Smooth muscle cell (in vitro differentiated cells): ENCODE data around the gene SNX13. TPM values are rescaled to one million over a fixed set of nuclear protein-coding genes. Genes with fewer than 3 reads are reported as not detected.

Source experiments
- DNase-seq: peaks from one replicate; lab custom pipeline; 2025; ENCODE audit not compliant: unreplicated experiment; lab: John Stamatoyannopoulos, UW
- H2AFZ ChIP-seq: fragments of 200-600 bp; sonication (generic); 2 replicates; pipeline ENCODE4 v1.6.0; 2016; ENCODE audit warnings: antibody characterized with exemption, low read depth, mild to moderate bottlenecking
- H3F3A ChIP-seq: fragments of 200-600 bp; sonication (generic); 2 replicates; pipeline ENCODE4 v1.6.0; 2017; ENCODE audit warnings: antibody characterized with exemption, low read depth
- H3K27ac ChIP-seq: fragments of 200-600 bp; sonication (generic); 2 replicates; pipeline ENCODE4 v1.5.1; 2016; ENCODE audit warnings: low read depth, mild to moderate bottlenecking
- H3K27me3 ChIP-seq: fragments of 200-600 bp; sonication (generic); 2 replicates; pipeline ENCODE4 v1.6.1; 2016; ENCODE audit warnings: low read depth, mild to moderate bottlenecking
- H3K36me3 ChIP-seq: fragments of 200-600 bp; sonication (generic); 2 replicates; pipeline ENCODE4 v1.5.1; 2016; ENCODE audit warnings: low read depth
- H3K4me1 ChIP-seq: fragments of 200-600 bp; sonication (generic); 2 replicates; pipeline ENCODE4 v1.5.1; 2016; ENCODE audit warnings: low read depth
- H3K4me2 ChIP-seq: fragments of 200-600 bp; sonication (generic); 2 replicates; pipeline ENCODE4 v1.6.0; 2016; ENCODE audit warnings: mild to moderate bottlenecking
- H3K4me3 ChIP-seq: fragments of 200-600 bp; sonication (generic); 2 replicates; pipeline ENCODE4 v1.5.1; 2016; ENCODE audit warnings: mild to moderate bottlenecking
- H3K79me2 ChIP-seq: fragments of 200-600 bp; sonication (generic); 2 replicates; pipeline ENCODE4 v1.6.0; 2016; ENCODE audit warnings: low read depth, mild to moderate bottlenecking
- H3K9ac ChIP-seq: fragments of 200-600 bp; sonication (generic); 2 replicates; pipeline ENCODE4 v1.6.0; 2016; ENCODE audit warnings: low read depth
- H3K9me3 ChIP-seq: fragments of 200-600 bp; sonication (generic); replicated peaks from 2 replicates; pipeline ENCODE4 v1.5.1; 2016; ENCODE audit warnings: low read depth
- H4K20me1 ChIP-seq: fragments of 200-600 bp; sonication (generic); 2 replicates; pipeline ENCODE4 v1.6.0; 2016; ENCODE audit warnings: low read depth
- WGBS: methylation state at CpG from one replicate; pipeline ENCODE4 v1.1.7; 2016; ENCODE audit warnings: low lambda C conversion rate; 5-methylcytosine and 5-hydroxymethylcytosine counted together
- polyA plus RNA-seq: library from polyadenylated mRNA; unstranded; fragments of >200 nt; fragmentation: Nextera tagmentation; extraction: Ambion mirVana; gene quantifications from 2 replicates; pipeline ENCODE4 v1.2.1, GENCODE V29; 2016
- total RNA-seq: library from RNA; depleted of rRNA; stranded (reverse); fragments of >200 nt; gene quantifications from 2 replicates; pipeline ENCODE4 v1.2.3, GENCODE V29; 2014
- TF ChIP-seq, protein P1 (sequence below): fragments of 200-600 bp; sonication (generic); IDR thresholded peaks from 2 replicates; pipeline ENCODE4 v1.5.1; 2017; ENCODE audit warnings: borderline replicate concordance, mild to moderate bottlenecking, antibody characterized with exemption; ENCODE audit not compliant: insufficient read depth, poor library complexity, severe bottlenecking

Gene SNX13
- total and polyA plus RNA-seq, 2 experiments from 2014 or later, result 17.0 to 59.6 TPM

DNA sequence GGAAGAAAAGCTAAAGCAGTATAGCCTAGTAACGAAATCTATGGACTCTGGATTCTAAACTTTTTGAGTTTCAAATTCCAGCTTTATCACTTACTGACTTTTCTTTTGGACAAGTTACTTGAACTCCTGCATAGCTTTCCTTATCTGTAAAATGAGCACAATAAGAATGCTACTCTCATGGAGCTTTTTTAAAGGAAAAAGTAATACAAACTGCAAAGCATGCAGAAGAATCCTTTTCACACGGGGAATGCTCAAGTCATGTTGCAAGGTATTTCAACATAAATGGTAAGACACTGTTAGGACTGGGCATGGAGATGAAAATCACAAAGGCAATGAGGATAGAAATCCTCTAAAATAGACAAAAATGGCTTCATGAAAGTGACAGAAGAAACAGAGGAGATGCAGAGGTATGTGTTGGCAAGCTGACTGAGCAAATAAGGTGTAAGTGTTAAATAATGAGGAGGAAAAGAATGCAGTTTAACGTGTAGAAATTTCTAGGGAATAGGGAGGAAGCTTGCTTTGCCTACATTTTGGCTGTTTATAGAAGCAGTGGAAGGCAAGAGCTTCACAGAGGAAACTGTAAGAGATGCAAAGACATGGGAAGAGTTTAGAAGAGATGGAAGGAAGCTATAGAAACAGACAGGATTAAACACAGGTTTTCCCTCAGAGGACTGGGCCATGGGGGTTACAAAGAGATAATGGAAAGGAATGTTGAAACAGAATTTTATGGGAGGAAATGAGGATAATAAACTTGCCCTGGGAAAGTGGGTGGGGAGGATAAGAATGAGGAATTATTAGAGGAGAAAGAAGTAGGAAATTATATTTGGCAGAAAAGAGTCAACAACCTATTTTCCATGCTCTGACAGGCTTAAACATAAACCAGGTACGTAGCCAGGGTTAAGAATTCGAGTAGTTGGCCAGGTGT, 28.8 kb upstream of the SNX13 start:
- Histone ChIP-seq H3K27ac (no peak overlapping the region), H3K27me3 (no peaks in the 10 kb centered on the region), H3K9me3 (no peaks in the 10 kb centered on the region), H4K20me1 (no peaks in the 10 kb centered on the region), H3K4me3 (no peak overlapping the region), H2AFZ (no peak overlapping the region), H3K36me3 (no peaks in the 10 kb centered on the region), H3K9ac (no peak overlapping the region), H3F3A (no peaks in the 10 kb centered on the region), H3K4me2 (no peak overlapping the region), H3K4me1 (no peaks in the 10 kb centered on the region), H3K79me2 (no peaks in the 10 kb centered on the region)
- no peak for DNase-seq
- TF ChIP-seq, protein P1, sequence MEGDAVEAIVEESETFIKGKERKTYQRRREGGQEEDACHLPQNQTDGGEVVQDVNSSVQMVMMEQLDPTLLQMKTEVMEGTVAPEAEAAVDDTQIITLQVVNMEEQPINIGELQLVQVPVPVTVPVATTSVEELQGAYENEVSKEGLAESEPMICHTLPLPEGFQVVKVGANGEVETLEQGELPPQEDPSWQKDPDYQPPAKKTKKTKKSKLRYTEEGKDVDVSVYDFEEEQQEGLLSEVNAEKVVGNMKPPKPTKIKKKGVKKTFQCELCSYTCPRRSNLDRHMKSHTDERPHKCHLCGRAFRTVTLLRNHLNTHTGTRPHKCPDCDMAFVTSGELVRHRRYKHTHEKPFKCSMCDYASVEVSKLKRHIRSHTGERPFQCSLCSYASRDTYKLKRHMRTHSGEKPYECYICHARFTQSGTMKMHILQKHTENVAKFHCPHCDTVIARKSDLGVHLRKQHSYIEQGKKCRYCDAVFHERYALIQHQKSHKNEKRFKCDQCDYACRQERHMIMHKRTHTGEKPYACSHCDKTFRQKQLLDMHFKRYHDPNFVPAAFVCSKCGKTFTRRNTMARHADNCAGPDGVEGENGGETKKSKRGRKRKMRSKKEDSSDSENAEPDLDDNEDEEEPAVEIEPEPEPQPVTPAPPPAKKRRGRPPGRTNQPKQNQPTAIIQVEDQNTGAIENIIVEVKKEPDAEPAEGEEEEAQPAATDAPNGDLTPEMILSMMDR, result no peak
- 67% methylated on average over 5 of the region's 5 CpGs for WGBS

DNA sequence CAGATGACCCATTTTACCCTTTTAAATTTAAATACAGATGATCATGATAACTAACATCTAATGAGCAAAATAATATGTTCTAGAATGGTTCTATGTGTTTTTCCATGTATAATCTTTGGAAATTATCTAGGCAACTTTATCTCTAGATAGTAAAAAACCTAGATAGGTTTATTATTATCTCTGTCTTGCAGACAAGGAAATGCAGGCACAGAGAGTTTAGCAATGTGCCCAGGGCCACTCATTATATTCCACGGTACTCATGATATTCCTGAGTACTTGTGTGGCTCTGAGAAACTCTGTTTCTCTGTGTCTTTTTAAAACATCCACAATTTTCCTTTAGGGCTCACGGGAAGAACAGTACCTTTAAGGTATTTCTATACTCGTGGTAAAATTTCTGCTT, 26.4 kb upstream of the SNX13 start:
- TF ChIP-seq, protein P1, result no peak
- Histone ChIP-seq H3K4me3 (no peak overlapping the region), H3K79me2 (no peaks in the 10 kb centered on the region), H3K36me3 (no peaks in the 10 kb centered on the region), H3K9me3 (no peaks in the 10 kb centered on the region), H4K20me1 (no peaks in the 10 kb centered on the region), H3F3A (no peaks in the 10 kb centered on the region), H2AFZ (no peak overlapping the region), H3K9ac (no peak overlapping the region), H3K27ac (no peak overlapping the region), H3K27me3 (no peaks in the 10 kb centered on the region), H3K4me1 (no peaks in the 10 kb centered on the region), H3K4me2 (no peak overlapping the region)
- WGBS, result 78% methylated on average over 3 of the region's 3 CpGs
- DNase-seq, result no peak

DNA sequence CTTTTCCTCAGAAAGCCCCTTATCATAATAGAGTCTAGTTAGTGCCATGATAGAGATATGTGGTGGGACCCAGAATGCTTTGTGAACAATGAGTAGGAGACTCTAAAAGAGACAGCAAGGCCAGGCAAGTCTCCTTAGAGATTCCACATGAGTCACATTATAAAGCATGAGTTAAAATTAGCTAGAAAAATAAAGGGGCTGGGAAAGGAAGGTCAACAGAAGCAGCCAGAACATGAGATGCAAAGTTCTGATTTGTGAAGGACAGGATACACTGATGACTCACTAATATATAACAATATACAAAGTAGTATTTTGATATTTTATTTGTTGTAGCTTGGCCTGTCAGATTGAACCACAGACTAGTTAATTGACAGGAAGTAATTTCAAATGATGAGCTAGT, 25.3 kb upstream of the SNX13 start:
- Histone ChIP-seq H3F3A (no peaks in the 10 kb centered on the region), H2AFZ (no peak overlapping the region), H3K9me3 (no peaks in the 10 kb centered on the region), H3K27ac (no peak overlapping the region), H3K36me3 (no peaks in the 10 kb centered on the region), H3K4me1 (no peaks in the 10 kb centered on the region), H3K4me2 (no peak overlapping the region), H3K9ac (no peak overlapping the region), H4K20me1 (no peaks in the 10 kb centered on the region), H3K4me3 (no peak overlapping the region), H3K79me2 (no peaks in the 10 kb centered on the region), H3K27me3 (no peaks in the 10 kb centered on the region)
- TF ChIP-seq, protein P1, result no peak
- no peak for DNase-seq

DNA sequence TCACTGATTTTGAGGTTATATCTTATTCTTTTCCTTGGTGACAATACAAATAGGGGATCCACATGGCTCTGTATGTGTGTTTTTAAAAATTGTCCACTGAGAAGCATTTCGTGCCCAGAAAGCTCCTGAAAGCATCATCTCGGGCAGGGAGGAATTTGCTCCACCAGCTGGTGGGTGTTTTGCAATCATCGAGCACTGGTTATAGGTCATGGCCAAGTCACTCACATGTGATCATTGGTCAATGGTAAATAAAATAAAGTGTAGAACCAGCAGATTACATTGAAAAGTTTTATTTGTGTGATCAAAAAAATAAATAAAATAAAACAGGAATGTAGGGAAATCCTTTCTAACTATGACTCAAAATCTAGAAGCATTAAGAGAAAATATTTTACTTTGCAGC, 23.0 kb upstream of the SNX13 start:
- Histone ChIP-seq H3K9ac (no peak overlapping the region), H3K27ac (no peak overlapping the region), H2AFZ (no peak overlapping the region), H3K79me2 (no peaks in the 10 kb centered on the region), H3K27me3 (no peaks in the 10 kb centered on the region), H3F3A (no peaks in the 10 kb centered on the region), H4K20me1 (no peaks in the 10 kb centered on the region), H3K4me1 (no peaks in the 10 kb centered on the region), H3K4me2 (no peak overlapping the region), H3K9me3 (no peaks in the 10 kb centered on the region), H3K36me3 (no peaks in the 10 kb centered on the region), H3K4me3 (no peak overlapping the region)
- 84% methylated on average over 3 of the region's 3 CpGs for WGBS
- TF ChIP-seq, protein P1, result no peak
- DNase-seq, result no peak
